IPS-18a (cell line): Measurements from ENCODE around the gene ARHGAP40.

Experiments used
- H3K27ac ChIP-seq: one replicate; pipeline ENCODE4 v1.5.1; 2013; ENCODE audit warnings: low read length
- H3K27me3 ChIP-seq: one replicate; pipeline ENCODE4 v1.6.1; 2013; ENCODE audit warnings: mild to moderate bottlenecking, low read length; ENCODE audit not compliant: control insufficient read depth, insufficient read depth
- H3K36me3 ChIP-seq: one replicate; pipeline ENCODE4 v1.6.1; 2013; ENCODE audit warnings: low read depth, low read length; ENCODE audit not compliant: control insufficient read depth
- H3K4me1 ChIP-seq: one replicate; pipeline ENCODE4 v1.6.1; 2013; ENCODE audit warnings: low read depth, low read length; ENCODE audit not compliant: control insufficient read depth
- H3K4me3 ChIP-seq: one replicate; pipeline ENCODE4 v1.5.1; 2013; ENCODE audit warnings: low read length
- H3K9ac ChIP-seq: one replicate; pipeline ENCODE4 v1.6.1; 2013; ENCODE audit warnings: mild to moderate bottlenecking, low read length, moderate library complexity
- H3K9me3 ChIP-seq: one replicate; pipeline ENCODE4 v1.6.1; 2013; ENCODE audit warnings: low read depth, low read length; ENCODE audit not compliant: control insufficient read depth

Gene ARHGAP40

GRCh38 chr20:38660429-38660828, 58.8 kb downstream of the ARHGAP40 start:
- H3K27me3 ChIP-seq, result peaks cover 7% of the 10 kb centered on the region
- H3K9me3 ChIP-seq, result no peaks in the 10 kb centered on the region

GRCh38 chr20:38663660-38664059, 62.1 kb downstream of the ARHGAP40 start:
- no peak overlapping the region for H3K27ac ChIP-seq
- H3K36me3 ChIP-seq, result no peaks in the 10 kb centered on the region
- H3K9ac ChIP-seq, result no peak overlapping the region
- H3K27me3 ChIP-seq, result no peaks in the 10 kb centered on the region
- no peaks in the 10 kb centered on the region for H3K9me3 ChIP-seq
- H3K4me1 ChIP-seq, result peaks cover 8% of the 10 kb centered on the region
- no peak overlapping the region for H3K4me3 ChIP-seq

More at GRCh38 chr20:38660429-38660828, 58.8 kb downstream of the ARHGAP40 start:
- Histone ChIP-seq H3K4me3 (no peak overlapping the region), H3K36me3 (no peaks in the 10 kb centered on the region), H3K4me1 (peaks cover 8% of the 10 kb centered on the region), H3K27ac (no peak overlapping the region), H3K9ac (no peak overlapping the region)

GRCh38 chr20:38664284-38664683, 62.7 kb downstream of the ARHGAP40 start:
- Histone ChIP-seq H3K27ac (no peak overlapping the region), H3K36me3 (no peaks in the 10 kb centered on the region), H3K9ac (no peak overlapping the region), H3K27me3 (no peaks in the 10 kb centered on the region), H3K4me3 (no peak overlapping the region), H3K4me1 (peaks cover 4% of the 10 kb centered on the region), H3K9me3 (no peaks in the 10 kb centered on the region)

GRCh38 chr20:38665094-38665493, 63.5 kb downstream of the ARHGAP40 start:
- Histone ChIP-seq H3K27me3 (no peaks in the 10 kb centered on the region), H3K4me1 (no peaks in the 10 kb centered on the region), H3K9me3 (no peaks in the 10 kb centered on the region), H3K4me3 (no peak overlapping the region), H3K9ac (no peak overlapping the region), H3K27ac (no peak overlapping the region), H3K36me3 (no peaks in the 10 kb centered on the region)

- Histone ChIP-seq H3K36me3 (no peaks in the 10 kb centered on the region), H3K4me1 (no peaks in the 10 kb centered on the region), H3K27ac (no peak overlapping the region), H3K9me3 (no peaks in the 10 kb centered on the region), H3K9ac (no peak overlapping the region), H3K27me3 (no peaks in the 10 kb centered on the region), H3K4me3 (no peak overlapping the region)
Measured at GRCh38 chr20:38665506-38666285, 64.1 kb downstream of the ARHGAP40 start.

- no peak overlapping the region for H3K9ac ChIP-seq
- H3K36me3 ChIP-seq, result no peaks in the 10 kb centered on the region
- H3K9me3 ChIP-seq, result no peaks in the 10 kb centered on the region
- no peak overlapping the region for H3K27ac ChIP-seq
- H3K27me3 ChIP-seq, result peaks cover 11% of the 10 kb centered on the region
- H3K4me1 ChIP-seq, result peaks cover 7% of the 10 kb centered on the region
- H3K4me3 ChIP-seq, result no peak overlapping the region
Measured at GRCh38 chr20:38667417-38667956, 65.9 kb downstream of the ARHGAP40 start.

- no peak overlapping the region for H3K27ac ChIP-seq
- H3K9me3 ChIP-seq, result no peaks in the 10 kb centered on the region
- H3K4me1 ChIP-seq, result peaks cover 11% of the 10 kb centered on the region
- no peak overlapping the region for H3K9ac ChIP-seq
- no peak overlapping the region for H3K4me3 ChIP-seq
- H3K36me3 ChIP-seq, result no peaks in the 10 kb centered on the region
- H3K27me3 ChIP-seq, result peaks cover 28% of the 10 kb centered on the region
Measured at GRCh38 chr20:38669688-38670087, 68.1 kb downstream of the ARHGAP40 start.

- H3K4me1 ChIP-seq, result peaks cover 11% of the 10 kb centered on the region
- no peak overlapping the region for H3K9ac ChIP-seq
- H3K36me3 ChIP-seq, result no peaks in the 10 kb centered on the region
- H3K27ac ChIP-seq, result no peak overlapping the region
- no peak overlapping the region for H3K4me3 ChIP-seq
- H3K27me3 ChIP-seq, result peaks cover 37% of the 10 kb centered on the region
- no peaks in the 10 kb centered on the region for H3K9me3 ChIP-seq
Measured at GRCh38 chr20:38670786-38671185, 69.2 kb downstream of the ARHGAP40 start.

- Histone ChIP-seq H3K9me3 (no peaks in the 10 kb centered on the region), H3K36me3 (no peaks in the 10 kb centered on the region), H3K27ac (no peak overlapping the region), H3K4me3 (no peak overlapping the region), H3K9ac (no peak overlapping the region), H3K27me3 (peaks cover 37% of the 10 kb centered on the region), H3K4me1 (peaks cover 11% of the 10 kb centered on the region)
Measured at GRCh38 chr20:38671186-38671585, 69.6 kb downstream of the ARHGAP40 start.

GRCh38 chr20:38671701-38672292, 70.2 kb downstream of the ARHGAP40 start:
- Histone ChIP-seq H3K9ac (no peak overlapping the region), H3K27ac (no peak overlapping the region), H3K27me3 (peaks cover 37% of the 10 kb centered on the region), H3K9me3 (no peaks in the 10 kb centered on the region), H3K36me3 (no peaks in the 10 kb centered on the region), H3K4me1 (peaks cover 11% of the 10 kb centered on the region), H3K4me3 (no peak overlapping the region)

- Histone ChIP-seq H3K9ac (no peak overlapping the region), H3K4me3 (no peak overlapping the region), H3K27me3 (peaks cover 37% of the 10 kb centered on the region), H3K27ac (no peak overlapping the region), H3K4me1 (peaks cover 11% of the 10 kb centered on the region), H3K36me3 (no peaks in the 10 kb centered on the region), H3K9me3 (no peaks in the 10 kb centered on the region)
Measured at GRCh38 chr20:38672504-38672903, 70.9 kb downstream of the ARHGAP40 start.
